SK-N-SH (cell line): ENCODE data around the gene ZNF777. TPM values are rescaled to one million over a fixed set of nuclear protein-coding genes. Genes with fewer than 3 reads are reported as not detected.

Experiments used
- CTCF ChIA-PET: fragments of 300-600, 350-600 bp; formaldehyde crosslinking; extraction: SDS; loops from one replicate; lab custom pipeline; 2021; lab: Yijun Ruan, JAX
- POLR2A ChIA-PET: fragments of 350-600 bp; sonication (Branson Sonifier 250); formaldehyde crosslinking; extraction: SDS; loops from one replicate; lab custom pipeline; 2020; ENCODE audit warnings: antibody characterized with exemption, inconsistent platforms; lab: Yijun Ruan, JAX
- DNase-seq: peaks from one replicate; pipeline ENCODE4 v3.0.0; 2012
- H2AFZ ChIP-seq: fragments of 200-600 bp; sonication (generic); 2 replicates; pipeline ENCODE4 v1.8.1; 2016; ENCODE audit warnings: antibody characterized with exemption, mild to moderate bottlenecking, low read depth
- H3F3A ChIP-seq: fragments of 200-600 bp; sonication (generic); replicated peaks from 2 replicates; pipeline ENCODE3; 2016; ENCODE audit warnings: antibody characterized with exemption, mild to moderate bottlenecking; ENCODE audit not compliant: insufficient read depth
- H3K27ac ChIP-seq, 2 experiments: fragments of 200-500 bp in 1 of 2; fragments of 200-600 bp in 1 of 2; sonication (Bioruptor generic) in 1 of 2; sonication (generic), shearing (Covaris generic) in 1 of 2; 2 replicates each; pipeline versions ENCODE4 v1.5.1 to v1.6.1; 2014 to 2016; ENCODE audit warnings: low read depth in 2 of 2, inconsistent platforms in 1 of 2, low read length in 1 of 2, mild to moderate bottlenecking in 1 of 2, mixed read lengths in 1 of 2
- H3K27me3 ChIP-seq: fragments of 200-600 bp; sonication (generic), shearing (Covaris generic); 2 replicates; pipeline ENCODE4 v1.6.1; 2016; ENCODE audit warnings: mixed run types; ENCODE audit not compliant: insufficient read depth
- H3K36me3 ChIP-seq, 2 experiments: fragments of 200-500 bp in 1 of 2; fragments of 200-600 bp in 1 of 2; sonication (Bioruptor generic) in 1 of 2; sonication (generic) in 1 of 2; replicated peaks in 1 of 2; 2 replicates each; pipeline versions ENCODE3 to v1.5.1; 2014 to 2016; ENCODE audit warnings: low read length in 1 of 2, mild to moderate bottlenecking in 1 of 2; ENCODE audit not compliant: insufficient read depth in 2 of 2, control insufficient read depth in 1 of 2
- H3K4me1 ChIP-seq, 2 experiments: fragments of 200-500 bp in 1 of 2; fragments of 200-600 bp in 1 of 2; sonication (Bioruptor generic) in 1 of 2; sonication (generic), shearing (Covaris generic) in 1 of 2; 2 replicates each; pipeline versions ENCODE4 v1.5.1 to v1.6.1; 2014 to 2016; ENCODE audit warnings: low read depth in 1 of 2, low read length in 1 of 2, mixed run types in 1 of 2; ENCODE audit not compliant: insufficient read depth in 2 of 2, control insufficient read depth in 1 of 2
- H3K4me2 ChIP-seq: fragments of 200-600 bp; sonication (generic), shearing (Covaris generic); 2 replicates; pipeline ENCODE4 v1.6.1; 2017; ENCODE audit warnings: mixed run types
- H3K4me3 ChIP-seq, 2 experiments: fragments of 200-500 bp in 1 of 2; fragments of 200-600 bp in 1 of 2; sonication (Bioruptor generic) in 1 of 2; sonication (generic), shearing (Covaris generic) in 1 of 2; 2 replicates each; pipeline versions ENCODE4 v1.5.1 to v1.8.1; 2014 to 2016; ENCODE audit warnings: low read depth in 2 of 2, inconsistent platforms in 1 of 2, low read length in 1 of 2, mild to moderate bottlenecking in 1 of 2, mixed read lengths in 1 of 2, moderate library complexity in 1 of 2
- H3K79me2 ChIP-seq: fragments of 200-600 bp; sonication (generic); 2 replicates; pipeline ENCODE4 v1.8.1; 2017; ENCODE audit warnings: mild to moderate bottlenecking; ENCODE audit not compliant: insufficient read depth
- H3K9ac ChIP-seq: fragments of 200-600 bp; sonication (generic); 2 replicates; pipeline ENCODE4 v1.6.1; 2017; ENCODE audit warnings: mixed run types
- H3K9me2 ChIP-seq: fragments of 200-600 bp; sonication (generic); 2 replicates; pipeline ENCODE4 v1.6.1; 2017; ENCODE audit warnings: mixed run types
- H3K9me3 ChIP-seq: fragments of 200-600 bp; sonication (generic); 2 replicates; pipeline ENCODE4 v1.6.1; 2017; ENCODE audit warnings: mixed run types, mild to moderate bottlenecking, moderate library complexity
- H4K20me1 ChIP-seq: fragments of 200-600 bp; sonication (generic); 2 replicates; pipeline ENCODE4 v1.6.1; 2017; ENCODE audit warnings: mild to moderate bottlenecking, mixed run types; ENCODE audit not compliant: insufficient read depth
- CTCF ChIP-seq: fragments of 200-600 bp; sonication (generic); IDR thresholded peaks from 2 replicates; pipeline ENCODE4 v1.6.1; 2017; ENCODE audit warnings: antibody characterized with exemption, mild to moderate bottlenecking, moderate library complexity
- EP300 ChIP-seq, 2 experiments: IDR thresholded peaks; 2 replicates each; pipeline versions ENCODE4 v1.4.0 to v1.6.1; 2012; ENCODE audit warnings: borderline replicate concordance in 1 of 2, low read depth in 1 of 2, low read length in 1 of 2
- EZH2phosphoT487 ChIP-seq: fragments of 200-600 bp; sonication (generic); IDR thresholded peaks from 2 replicates; pipeline ENCODE4 v1.6.1; 2017; ENCODE audit warnings: low read depth, mixed run types, mild to moderate bottlenecking, antibody characterized with exemption, moderate library complexity, borderline replicate concordance
- FOXM1 ChIP-seq: IDR thresholded peaks from 2 replicates; pipeline ENCODE4 v1.4.0; 2012; ENCODE audit warnings: low read depth, mild to moderate bottlenecking
- IRF3 ChIP-seq: fragments of 150-350 bp; IDR thresholded peaks from 2 replicates; pipeline ENCODE4 v1.6.1; 2016; ENCODE audit warnings: mild to moderate bottlenecking, low read depth, low read length
- MXI1 ChIP-seq: IDR thresholded peaks from 2 replicates; pipeline ENCODE4 v1.6.1; 2012; ENCODE audit warnings: mild to moderate bottlenecking, low read depth, low read length, improper control_type of control experiment
- NFIC ChIP-seq: IDR thresholded peaks from 2 replicates; pipeline ENCODE4 v1.4.0; 2012; ENCODE audit warnings: borderline replicate concordance
- RAD21 ChIP-seq: IDR thresholded peaks from 2 replicates; pipeline ENCODE4 v1.6.1; 2012; ENCODE audit warnings: mild to moderate bottlenecking, low read length
- RCOR1 ChIP-seq: fragments of 150-350 bp; IDR thresholded peaks from 2 replicates; pipeline ENCODE4 v1.6.1; 2017; ENCODE audit warnings: antibody characterized with exemption, low read length
- REST ChIP-seq: IDR thresholded peaks from 2 replicates; pipeline ENCODE4 v1.6.1; 2012; ENCODE audit warnings: mild to moderate bottlenecking, low read depth, low read length, moderate library complexity
- RFX5 ChIP-seq: IDR thresholded peaks from 2 replicates; pipeline ENCODE4 v1.6.1; 2012; ENCODE audit warnings: mild to moderate bottlenecking, improper control_type of control experiment, low read length
- TCF12 ChIP-seq: IDR thresholded peaks from 2 replicates; pipeline ENCODE4 v1.4.0; 2012
- USF1 ChIP-seq: IDR thresholded peaks from 2 replicates; pipeline ENCODE4 v1.4.0; 2012; ENCODE audit warnings: low read depth, borderline replicate concordance
- YY1 ChIP-seq: IDR thresholded peaks from 2 replicates; pipeline ENCODE4 v1.4.0; 2012; ENCODE audit warnings: low read depth, mild to moderate bottlenecking
- WGBS: methylation state at CpG from one replicate; pipeline ENCODE4 v1.1.6; 2017; ENCODE audit warnings: low lambda C conversion rate; 5-methylcytosine and 5-hydroxymethylcytosine counted together
- polyA plus RNA-seq, 3 experiments: library from polyadenylated mRNA; depleted of rRNA; stranded (reverse); fragments of >200 nt; gene quantifications; 2 replicates each; pipeline ENCODE4 v1.2.3, GENCODE V29; 2012

Gene ZNF777
- polyA plus RNA-seq, 1 of the 3 experiments (the other 2 are of a cell fraction): 6.2 TPM

- Histone ChIP-seq H3K9me2 (no peaks in the 10 kb centered on the region), H3K27ac (no peak overlapping the region), H4K20me1 (no peaks in the 10 kb centered on the region), H3K36me3 (peaks cover 46 to 68% of the 10 kb centered on the region in 2 experiments), H3K27me3 (no peaks in the 10 kb centered on the region), H3K79me2 (peaks cover 7% of the 10 kb centered on the region; the same call in 1 of the 2 replicates), H3K4me3 (no peak overlapping the region), H3K4me1 (no peaks in the 10 kb centered on the region), H3K4me2 (no peak overlapping the region), H3F3A (peaks cover 5% of the 10 kb centered on the region)
- WGBS: 98% methylated on average over 4 of the region's 4 CpGs
- CTCF ChIA-PET: interaction anchor here (1.3 to 2.3 kb wide), 2 partner anchors 17 to 21 kb away, joined by 6 to 9 read pairs; partner anchors contain the start of gene ZNF777
- TF ChIP-seq MXI1 (no peak), TCF12 (no peak), RFX5 (no peak), USF1 (no peak), CTCF (no peak), IRF3 (no peak)
- TF ChIP-seq, all 33 proteins: peak for 0
- POLR2A ChIA-PET: no interaction called here
- H3K9ac ChIP-seq: no peak overlapping the region
- no peaks in the 10 kb centered on the region for H3K9me3 ChIP-seq
- H2AFZ ChIP-seq: no peak overlapping the region
- DNase-seq: no peak
Measured at GRCh38 chr7:149440222-149440621, 20.6 kb downstream of the ZNF777 start.

GRCh38 chr7:149436358-149436757, 24.5 kb downstream of the ZNF777 start:
- TF ChIP-seq EZH2phosphoT487 (no peak), RFX5 (no peak), EP300 (IDR thresholded peaks at IDR 0.05; ENCODE audit: borderline replicate concordance in 1 of 2, low read depth in 1 of 2, low read length in 1 of 2) (no peak), REST (no peak), RCOR1 (no peak), NFIC (no peak), FOXM1 (no peak), TCF12 (no peak), YY1 (no peak), MXI1 (no peak), RAD21 (no peak)
- TF ChIP-seq, all 33 proteins: peak for 0
- no peaks in the 10 kb centered on the region for H3K4me1 ChIP-seq
- 92% methylated on average over 15 of the region's 15 CpGs for WGBS
- no peaks in the 10 kb centered on the region for H3K9me3 ChIP-seq
- no peak overlapping the region for H3K9ac ChIP-seq
- DNase-seq: no peak
- H2AFZ ChIP-seq: no peak overlapping the region
- peaks cover 4% of the 10 kb centered on the region; the same call in 1 of the 2 replicates for H3K79me2 ChIP-seq
- POLR2A ChIA-PET: no interaction called here
- no peaks in the 10 kb centered on the region for H3K27me3 ChIP-seq
- H3K4me2 ChIP-seq: no peak overlapping the region
- CTCF ChIA-PET: interaction anchor here (1.0 to 1.4 kb wide), 2 partner anchors 24 to 59 kb away, joined by 3 to 4 read pairs; partner anchors contain the start of gene ZNF777
- H3K4me3 ChIP-seq: no peak overlapping the region
- peaks cover 47 to 52% of the 10 kb centered on the region in 2 experiments for H3K36me3 ChIP-seq
- H3K9me2 ChIP-seq: no peaks in the 10 kb centered on the region
- H3F3A ChIP-seq: no peaks in the 10 kb centered on the region
- H3K27ac ChIP-seq: no peak overlapping the region
- H4K20me1 ChIP-seq: no peaks in the 10 kb centered on the region
